Measurements from ENCODE around the gene TBC1D5. TPM values are rescaled to one million over a fixed set of nuclear protein-coding genes. Genes with fewer than 3 reads are reported as not detected.

Gene TBC1D5
- polyA plus RNA-seq, 6 donors from 2014 or later: 54.7 to 83.0 (median 73.6) TPM

DNA sequence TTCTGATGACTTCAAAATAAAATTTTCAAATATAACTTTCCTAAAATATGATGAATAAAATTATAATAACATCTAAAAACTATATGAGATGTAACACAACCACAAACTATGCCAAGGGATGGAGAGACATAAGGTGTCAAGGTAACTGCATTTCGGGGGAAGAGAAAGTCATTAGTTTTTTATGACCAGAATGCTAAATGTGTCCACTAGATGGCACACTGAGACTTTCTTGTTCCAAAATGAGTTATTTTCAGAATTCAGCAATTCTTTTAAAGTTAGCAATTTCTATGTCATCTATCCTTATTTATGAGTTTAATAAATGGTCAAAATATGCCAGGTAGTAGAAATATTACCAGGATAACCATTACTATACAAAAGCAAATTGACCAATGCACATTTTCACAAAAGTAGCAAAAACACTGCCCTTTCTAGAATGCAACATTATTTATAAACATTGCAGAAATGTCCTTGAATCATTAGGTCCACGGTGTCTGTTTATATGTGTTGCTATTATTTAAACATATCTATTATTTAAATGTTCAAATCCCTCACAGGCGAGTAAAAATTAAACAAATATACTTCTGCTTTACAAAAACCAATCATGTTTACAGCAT is 483.5 kb downstream of the TBC1D5 start:
- H3K4me3 Mint-ChIP-seq: no peak overlapping the region
- H3K9me3 Mint-ChIP-seq: no peaks in the 10 kb centered on the region
- H3K27me3 Mint-ChIP-seq: no peaks in the 10 kb centered on the region
- peaks cover 0 to 16% of the 10 kb centered on the region in 2 donors for H3K36me3 Mint-ChIP-seq
- DNase-seq (peak; percentile 21), ATAC-seq (ENCODE audit: low read depth in 2 of 2) (no peak)
- H3K27ac Mint-ChIP-seq: no peak overlapping the region
- H3K4me1 Mint-ChIP-seq: peaks cover 0 to 3% (median 0%) of the 10 kb centered on the region in 3 donors

- DNase-seq (no peak), ATAC-seq (ENCODE audit: low read depth in 2 of 2) (no peak)
- no peak overlapping the region for H3K4me3 Mint-ChIP-seq
- H3K4me1 Mint-ChIP-seq: peaks cover 0 to 3% (median 0%) of the 10 kb centered on the region in 3 donors
- no peaks in the 10 kb centered on the region for H3K27me3 Mint-ChIP-seq
- peaks cover 0 to 16% of the 10 kb centered on the region in 2 donors for H3K36me3 Mint-ChIP-seq
- H3K9me3 Mint-ChIP-seq: no peaks in the 10 kb centered on the region
- no peak overlapping the region for H3K27ac Mint-ChIP-seq
These were observed 485.2 kb downstream of the TBC1D5 start for GRCh38 chr3:17257269-17257668.

DNA sequence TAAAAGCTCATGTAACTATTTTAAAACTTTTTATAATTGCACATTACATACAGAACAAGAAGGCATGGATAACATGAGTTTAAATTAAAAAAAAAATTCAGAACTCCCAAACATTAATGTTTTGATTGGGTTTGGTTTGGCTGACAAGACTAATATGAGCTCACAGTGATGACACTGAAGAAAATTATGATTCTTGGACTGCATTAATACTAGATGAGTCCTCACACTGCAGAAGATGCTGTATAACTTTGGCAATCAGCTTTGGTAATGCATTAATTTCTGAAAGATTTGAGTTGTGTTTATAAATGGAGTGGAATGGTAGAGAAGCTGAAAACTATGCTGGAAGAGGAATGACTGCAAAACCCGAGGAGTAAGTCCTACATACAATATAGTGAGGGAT is 498.8 kb downstream of the TBC1D5 start:
- Mint-ChIP-seq H3K36me3 (no peaks in the 10 kb centered on the region), H3K4me1 (no peaks in the 10 kb centered on the region)

DNA sequence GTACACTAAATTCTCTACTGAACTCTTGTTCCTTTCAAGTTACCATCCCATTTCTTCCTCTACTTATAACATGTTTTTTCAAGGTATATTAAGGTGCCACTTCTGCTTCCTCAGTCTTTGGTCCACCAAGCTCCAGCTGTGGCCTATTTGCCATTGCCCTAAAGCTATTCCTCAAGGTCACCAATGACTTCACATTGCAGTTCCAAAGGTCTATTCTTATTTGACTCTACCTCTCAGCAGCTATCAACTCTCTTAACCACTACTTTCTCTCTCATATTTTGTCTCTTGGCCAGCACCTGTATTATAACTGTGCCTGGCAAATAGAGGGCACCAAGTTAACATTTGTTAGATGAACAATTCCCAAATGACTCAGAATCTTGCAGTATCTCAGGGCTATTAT is 503.0 kb downstream of the TBC1D5 start:
- Mint-ChIP-seq H3K4me3 (no peak overlapping the region), H3K36me3 (peaks cover 0 to 5% of the 10 kb centered on the region in 2 donors), H3K27ac (peak overlapping the region in 3 of 6 donors; percentile 8 to 39 (median 25)), H3K9me3 (no peaks in the 10 kb centered on the region), H3K27me3 (no peaks in the 10 kb centered on the region), H3K4me1 (peaks cover 0 to 4% (median 0%) of the 10 kb centered on the region in 3 donors)
- DNase-seq (no peak), ATAC-seq (ENCODE audit: low read depth in 2 of 2) (no peak)

More for the DNA sequence above, 498.8 kb downstream of the TBC1D5 start:
- Mint-ChIP-seq H3K27me3 (no peaks in the 10 kb centered on the region), H3K27ac (peak overlapping the region in 1 of 6 donors; percentile 49), H3K9me3 (no peaks in the 10 kb centered on the region), H3K4me3 (no peak overlapping the region)
- DNase-seq: no peak
- ATAC-seq (ENCODE audit: low read depth in 2 of 2): no peak

GRCh38 chr3:17238023-17238422 is 504.4 kb downstream of the TBC1D5 start:
- DNase-seq: no peak
- ATAC-seq (ENCODE audit: low read depth in 2 of 2): no peak
- H3K27ac Mint-ChIP-seq: peak overlapping the region in 2 of 6 donors; percentile 34 to 60
- H3K4me3 Mint-ChIP-seq: peak overlapping the region in 1 of 8 donors; percentile 6
- peaks cover 0 to 8% (median 0%) of the 10 kb centered on the region in 3 donors for H3K4me1 Mint-ChIP-seq
- peaks cover 0 to 5% of the 10 kb centered on the region in 2 donors for H3K36me3 Mint-ChIP-seq
- H3K9me3 Mint-ChIP-seq: no peaks in the 10 kb centered on the region
- H3K27me3 Mint-ChIP-seq: no peaks in the 10 kb centered on the region

GRCh38 chr3:17235310-17235709 is 507.1 kb downstream of the TBC1D5 start:
- Mint-ChIP-seq H3K27me3 (no peaks in the 10 kb centered on the region), H3K36me3 (peaks cover 0 to 5% of the 10 kb centered on the region in 2 donors), H3K4me3 (no peak overlapping the region), H3K9me3 (no peaks in the 10 kb centered on the region), H3K27ac (peak overlapping the region in 4 of 6 donors; percentile 17 to 59 (median 49)), H3K4me1 (peaks cover 10 to 20% (median 12%) of the 10 kb centered on the region in 3 donors)
- ATAC-seq (ENCODE audit: low read depth in 2 of 2): no peak
- no peak for DNase-seq

DNA sequence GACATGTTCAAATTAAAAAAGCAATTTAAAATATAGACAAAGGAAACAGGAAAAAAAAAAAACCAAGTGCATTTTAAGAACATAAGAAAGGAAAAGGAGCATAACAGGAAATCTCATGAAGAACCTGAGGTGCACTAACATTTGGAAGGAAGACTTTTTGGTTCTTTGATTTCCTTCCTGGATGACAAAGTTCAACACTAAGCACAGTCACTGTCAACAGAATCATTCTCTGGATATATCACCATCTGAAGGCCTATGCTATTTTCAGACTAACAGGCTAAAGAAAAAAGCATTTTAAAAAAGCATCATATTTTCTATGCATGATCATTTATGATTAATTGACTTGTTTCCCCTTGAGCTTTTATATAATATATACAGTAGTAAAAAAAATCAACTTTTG is 508.0 kb downstream of the TBC1D5 start:
- H3K4me1 Mint-ChIP-seq: peaks cover 10 to 20% (median 12%) of the 10 kb centered on the region in 3 donors
- H3K27ac Mint-ChIP-seq: peak overlapping the region in 1 of 6 donors; percentile 58
- peaks cover 0 to 5% of the 10 kb centered on the region in 2 donors for H3K36me3 Mint-ChIP-seq
- no peaks in the 10 kb centered on the region for H3K27me3 Mint-ChIP-seq
- DNase-seq: no peak
- ATAC-seq (ENCODE audit: low read depth in 2 of 2): no peak
- no peaks in the 10 kb centered on the region for H3K9me3 Mint-ChIP-seq
- no peak overlapping the region for H3K4me3 Mint-ChIP-seq

DNA sequence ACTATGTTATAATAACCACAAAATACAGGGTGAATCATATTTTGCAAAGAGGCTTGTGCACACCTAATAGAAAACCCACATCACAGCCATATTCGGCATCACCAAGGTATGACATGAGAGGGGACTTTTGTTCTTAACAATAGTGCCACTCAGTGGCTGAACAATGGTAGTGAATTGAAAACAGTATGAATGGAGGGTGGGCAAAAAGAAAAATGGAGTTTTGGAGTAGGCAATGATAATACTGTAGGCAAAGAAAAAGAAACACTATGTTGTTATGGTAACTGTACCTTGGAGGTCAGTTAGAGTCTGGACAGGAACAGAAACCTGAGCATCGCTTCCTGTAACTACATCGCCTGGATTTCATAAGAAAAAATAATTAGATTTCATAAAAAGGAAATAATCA is 509.0 kb downstream of the TBC1D5 start:
- no peak overlapping the region for H3K27ac Mint-ChIP-seq
- DNase-seq (peak; percentile 48), ATAC-seq (ENCODE audit: low read depth in 2 of 2) (peak; percentile 90 to 94)
- peaks cover 0 to 11% of the 10 kb centered on the region in 2 donors for H3K36me3 Mint-ChIP-seq
- H3K9me3 Mint-ChIP-seq: no peaks in the 10 kb centered on the region
- no peak overlapping the region for H3K4me3 Mint-ChIP-seq
- H3K27me3 Mint-ChIP-seq: no peaks in the 10 kb centered on the region
- peaks cover 10 to 20% (median 12%) of the 10 kb centered on the region in 3 donors for H3K4me1 Mint-ChIP-seq

GRCh38 chr3:17232442-17232841 is 510.0 kb downstream of the TBC1D5 start:
- peaks cover 0 to 11% of the 10 kb centered on the region in 2 donors for H3K36me3 Mint-ChIP-seq

GRCh38 chr3:17231537-17232261 is 510.7 kb downstream of the TBC1D5 start:
- H3K4me1 Mint-ChIP-seq: peaks cover 10 to 20% (median 12%) of the 10 kb centered on the region in 3 donors
- no peaks in the 10 kb centered on the region for H3K9me3 Mint-ChIP-seq
- H3K27me3 Mint-ChIP-seq: no peaks in the 10 kb centered on the region
- peak; percentile 64 to 75 for ATAC-seq (ENCODE audit: low read depth in 2 of 2)
- peak overlapping the region in 4 of 6 donors; percentile 12 to 64 (median 40) for H3K27ac Mint-ChIP-seq
- peaks cover 0 to 11% of the 10 kb centered on the region in 2 donors for H3K36me3 Mint-ChIP-seq
- DNase-seq: peak; percentile 21
- no peak overlapping the region for H3K4me3 Mint-ChIP-seq

More at GRCh38 chr3:17232442-17232841, 510.0 kb downstream of the TBC1D5 start:
- Mint-ChIP-seq H3K27ac (peak overlapping the region in 1 of 6 donors; percentile 20), H3K9me3 (no peaks in the 10 kb centered on the region), H3K4me1 (peaks cover 10 to 20% (median 12%) of the 10 kb centered on the region in 3 donors), H3K27me3 (no peaks in the 10 kb centered on the region), H3K4me3 (no peak overlapping the region)
- no peak for ATAC-seq (ENCODE audit: low read depth in 2 of 2)
- DNase-seq: no peak

- no peak for ATAC-seq (ENCODE audit: low read depth in 2 of 2)
- DNase-seq: no peak
- H3K4me1 Mint-ChIP-seq: peaks cover 10 to 12% (median 11%) of the 10 kb centered on the region in 3 donors
- no peak overlapping the region for H3K4me3 Mint-ChIP-seq
- no peaks in the 10 kb centered on the region for H3K27me3 Mint-ChIP-seq
- H3K9me3 Mint-ChIP-seq: peaks cover 0 to 2% (median 0%) of the 10 kb centered on the region in 7 donors
- H3K27ac Mint-ChIP-seq: peak overlapping the region in 1 of 6 donors; percentile 41
- peaks cover 2 to 14% of the 10 kb centered on the region in 2 donors for H3K36me3 Mint-ChIP-seq
These were observed 515.0 kb downstream of the TBC1D5 start for GRCh38 chr3:17227472-17227871.

- H3K4me3 Mint-ChIP-seq: no peak overlapping the region
- peaks cover 0 to 17% (median 10%) of the 10 kb centered on the region in 7 donors for H3K9me3 Mint-ChIP-seq
- no peak for DNase-seq
- H3K27me3 Mint-ChIP-seq: no peaks in the 10 kb centered on the region
- no peak for ATAC-seq (ENCODE audit: low read depth in 2 of 2)
- peak overlapping the region in 2 of 6 donors; percentile 31 to 44 for H3K27ac Mint-ChIP-seq
- H3K4me1 Mint-ChIP-seq: no peaks in the 10 kb centered on the region
- peaks cover 33 to 41% of the 10 kb centered on the region in 2 donors for H3K36me3 Mint-ChIP-seq
These were observed 520.9 kb downstream of the TBC1D5 start for GRCh38 chr3:17221529-17221928.

GRCh38 chr3:17219593-17219992 is 522.8 kb downstream of the TBC1D5 start:
- no peaks in the 10 kb centered on the region for H3K4me1 Mint-ChIP-seq
- peaks cover 0 to 17% (median 10%) of the 10 kb centered on the region in 7 donors for H3K9me3 Mint-ChIP-seq
- ATAC-seq (ENCODE audit: low read depth in 2 of 2) (no peak), DNase-seq (no peak)
- H3K36me3 Mint-ChIP-seq: peaks cover 33 to 41% of the 10 kb centered on the region in 2 donors
- peak overlapping the region in 2 of 6 donors; percentile 46 to 49 for H3K27ac Mint-ChIP-seq
- no peak overlapping the region for H3K4me3 Mint-ChIP-seq
- no peaks in the 10 kb centered on the region for H3K27me3 Mint-ChIP-seq

Data from naive B cell (primary cell).